HUES64 (cell line): Measurements from ENCODE around the gene OR2AT4.
"Not testable (repeated sequence)": the region's sequence is repeated elsewhere in the genome, so short reads cannot be mapped to it uniquely, and the experiment has no call there.

Experiments used
- H3K27ac ChIP-seq: 2 replicates; pipeline ENCODE4 v1.7.0; 2013; ENCODE audit warnings: low read depth, low read length, inconsistent platforms
- H3K27me3 ChIP-seq: 2 replicates; pipeline ENCODE4 v1.6.1; 2013; ENCODE audit warnings: mild to moderate bottlenecking, low read length; ENCODE audit not compliant: insufficient read depth
- H3K36me3 ChIP-seq: 2 replicates; pipeline ENCODE4 v1.6.1; 2013; ENCODE audit warnings: mild to moderate bottlenecking, low read length; ENCODE audit not compliant: insufficient read depth
- H3K4me1 ChIP-seq: 2 replicates; pipeline ENCODE4 v1.6.1; 2013; ENCODE audit warnings: mild to moderate bottlenecking, low read length, moderate library complexity; ENCODE audit not compliant: insufficient read depth
- H3K4me3 ChIP-seq: 2 replicates; pipeline ENCODE4 v1.5.1; 2013; ENCODE audit warnings: mild to moderate bottlenecking, low read length, moderate library complexity
- H3K9ac ChIP-seq: 2 replicates; pipeline ENCODE4 v1.6.1; 2013; ENCODE audit warnings: mild to moderate bottlenecking, low read depth, low read length
- H3K9me3 ChIP-seq: 2 replicates; pipeline ENCODE4 v1.6.1; 2013; ENCODE audit warnings: low read depth, low read length; ENCODE audit not compliant: insufficient read depth
- WGBS: fragments of 150-250, 120-280 bp; methylation state at CpG from one replicate; pipeline ENCODE4 v1.1.7; 2013; ENCODE audit warnings: missing lambda C conversion rate; 5-methylcytosine and 5-hydroxymethylcytosine counted together

The OR2AT4 gene

DNA sequence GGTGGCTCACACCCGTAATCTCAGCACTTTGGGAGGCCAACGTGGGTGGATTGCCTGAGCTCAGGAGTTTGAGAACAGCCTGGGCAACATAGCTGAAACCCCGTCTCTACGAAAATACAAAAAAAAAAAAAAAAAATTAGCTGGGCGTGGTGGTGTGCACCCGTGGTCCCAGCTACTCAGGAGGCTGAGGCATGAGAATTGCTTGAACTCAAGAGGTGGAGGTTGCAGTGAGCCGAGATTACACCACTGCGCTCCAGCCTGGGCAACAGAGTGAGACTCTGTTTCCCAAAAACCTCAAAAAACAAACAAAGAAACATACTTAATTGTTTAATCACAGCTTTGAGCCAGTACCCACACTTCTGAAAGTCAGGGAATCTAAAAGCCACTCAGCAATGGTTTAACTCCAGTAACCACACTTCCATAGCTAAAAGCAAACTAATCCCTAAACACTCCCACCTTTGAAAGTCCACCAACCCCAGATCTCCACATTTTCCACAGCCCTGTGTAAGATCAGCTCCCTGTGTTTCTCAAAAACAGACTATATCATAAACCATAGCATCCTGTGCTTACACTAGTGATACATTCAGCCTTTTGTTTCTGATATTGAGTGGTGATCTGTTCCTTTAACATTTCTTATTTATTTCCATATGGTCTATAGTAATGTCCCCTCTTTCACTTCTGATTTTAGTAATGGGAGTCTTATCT lies 4.9 kb upstream of the OR2AT4 start:
- H3K4me3 ChIP-seq = no peak overlapping the region
- H3K4me1 ChIP-seq = peaks cover 3% of the 10 kb centered on the region; the same call in 1 of the 2 replicates
- H3K27me3 ChIP-seq = no peaks in the 10 kb centered on the region
- H3K36me3 ChIP-seq = no peaks in the 10 kb centered on the region
- no peak overlapping the region for H3K27ac ChIP-seq
- WGBS = 94% methylated on average over 8 of the region's 8 CpGs
- no peak overlapping the region for H3K9ac ChIP-seq
- no peaks in the 10 kb centered on the region for H3K9me3 ChIP-seq

DNA sequence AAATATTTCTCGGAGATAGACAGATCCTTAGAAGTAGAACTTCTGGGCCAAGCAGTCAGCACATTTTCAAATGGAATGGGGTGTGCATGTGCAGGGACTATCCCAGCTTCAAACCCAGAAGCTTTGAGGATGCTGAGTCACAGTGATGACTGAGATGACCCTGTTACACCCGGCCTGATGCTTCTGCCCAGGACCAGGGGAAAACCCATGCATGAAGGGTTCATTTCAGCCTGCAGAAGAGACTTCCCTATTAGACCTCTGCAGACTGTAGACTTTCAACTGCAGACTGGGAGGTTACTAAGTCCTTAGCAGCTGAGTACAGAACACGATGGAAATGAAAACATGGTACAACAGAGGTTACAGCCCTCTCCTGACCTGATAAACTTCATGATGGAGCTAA lies 3.6 kb upstream of the OR2AT4 start:
- no peaks in the 10 kb centered on the region for H3K36me3 ChIP-seq
- H3K9me3 ChIP-seq = no peaks in the 10 kb centered on the region
- H3K4me3 ChIP-seq = no peak overlapping the region
- no peak overlapping the region for H3K9ac ChIP-seq
- H3K4me1 ChIP-seq = no peaks in the 10 kb centered on the region
- 79% methylated on average over 3 of the region's 3 CpGs for WGBS
- no peak overlapping the region for H3K27ac ChIP-seq
- H3K27me3 ChIP-seq = no peaks in the 10 kb centered on the region

GRCh38 chr11:75099635-75100034 lies 3.0 kb upstream of the OR2AT4 start:
- Histone ChIP-seq H3K4me3 (no peak overlapping the region), H3K9ac (no peak overlapping the region), H3K27me3 (no peaks in the 10 kb centered on the region), H3K36me3 (no peaks in the 10 kb centered on the region), H3K9me3 (no peaks in the 10 kb centered on the region), H3K4me1 (no peaks in the 10 kb centered on the region), H3K27ac (no peak overlapping the region)
- WGBS = no CpG with 5 or more reads among the region's 1 CpG

GRCh38 chr11:75098835-75099439 lies 2.3 kb upstream of the OR2AT4 start:
- H3K27me3 ChIP-seq, H3K4me3 ChIP-seq, H3K36me3 ChIP-seq, H3K27ac ChIP-seq, H3K4me1 ChIP-seq, H3K9ac ChIP-seq, H3K9me3 ChIP-seq: not testable (repeated sequence)
- 95% methylated on average over 22 of the region's 22 CpGs for WGBS

GRCh38 chr11:75098181-75098580 lies 1.5 kb upstream of the OR2AT4 start:
- not testable (repeated sequence) for H3K9ac ChIP-seq, H3K9me3 ChIP-seq, H3K4me3 ChIP-seq, H3K27ac ChIP-seq, H3K27me3 ChIP-seq, H3K4me1 ChIP-seq, H3K36me3 ChIP-seq
- WGBS = 93% methylated on average over 21 of the region's 21 CpGs

DNA sequence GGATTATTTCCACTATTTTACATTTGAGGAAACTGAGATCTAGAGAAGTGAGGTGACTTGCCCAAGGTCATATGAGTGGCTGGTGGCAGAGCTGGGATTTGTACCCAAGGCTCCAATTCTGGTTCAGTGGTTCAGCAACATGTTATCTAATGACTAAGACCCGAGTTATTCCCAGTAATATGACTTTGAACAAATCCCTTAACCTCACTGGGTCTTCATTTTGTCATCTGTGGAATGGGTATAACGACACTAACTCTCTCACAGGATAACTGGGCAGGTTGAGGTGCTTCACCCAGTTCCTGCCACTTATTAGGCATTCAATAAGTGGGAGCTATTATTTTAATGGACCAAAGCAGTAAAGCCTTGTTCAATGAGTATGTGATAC lies 489 bp upstream of the OR2AT4 start:
- Histone ChIP-seq H3K27me3 (no peaks in the 10 kb centered on the region), H3K4me1 (no peaks in the 10 kb centered on the region), H3K9ac (no peak overlapping the region), H3K9me3 (no peaks in the 10 kb centered on the region), H3K36me3 (no peaks in the 10 kb centered on the region), H3K27ac (no peak overlapping the region), H3K4me3 (no peak overlapping the region)
- WGBS = 83% methylated on average over 2 of the region's 2 CpGs

DNA sequence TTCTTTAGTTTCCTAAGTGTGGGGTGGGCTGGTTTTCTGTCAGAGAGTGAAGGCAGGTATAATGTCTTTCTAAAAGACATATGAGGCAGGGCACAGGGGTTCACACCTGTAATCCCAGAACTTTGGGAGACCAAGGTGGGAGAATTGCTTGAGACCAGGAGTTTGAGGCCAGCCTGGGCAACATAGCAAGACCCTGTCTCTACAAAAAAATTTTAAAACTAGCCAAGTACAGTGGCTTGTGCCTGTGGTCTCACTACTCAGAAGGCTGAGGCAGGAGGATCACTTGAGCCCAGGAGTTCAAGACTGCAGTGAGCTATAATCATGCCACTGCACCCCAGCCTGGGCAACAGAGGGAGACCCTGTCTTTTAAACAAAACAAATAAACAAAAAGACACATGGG lies 2.3 kb downstream of the OR2AT4 start:
- not testable (repeated sequence) for H3K27ac ChIP-seq, H3K4me3 ChIP-seq, H3K4me1 ChIP-seq, H3K9ac ChIP-seq, H3K27me3 ChIP-seq, H3K36me3 ChIP-seq
- H3K9me3 ChIP-seq = peaks cover 13% of the 10 kb centered on the region; the same call in 1 of the 2 replicates

- 92% methylated on average over 2 of the region's 4 CpGs for whole genome bisulfite sequencing
- no peak overlapping the region for H3K27ac ChIP-seq
- no peak overlapping the region for H3K4me3 ChIP-seq
- H3K4me1 ChIP-seq = no peaks in the 10 kb centered on the region
- no peaks in the 10 kb centered on the region for H3K27me3 ChIP-seq
- H3K9me3 ChIP-seq = peaks cover 13% of the 10 kb centered on the region; the same call in 1 of the 2 replicates
- no peaks in the 10 kb centered on the region for H3K36me3 ChIP-seq
- H3K9ac ChIP-seq = no peak overlapping the region
Observed at GRCh38 chr11:75090671-75091177, 6.0 kb downstream of the OR2AT4 start.

GRCh38 chr11:75087319-75088305 lies 9.1 kb downstream of the OR2AT4 start:
- Histone ChIP-seq H3K27ac (no peak overlapping the region), H3K27me3 (no peaks in the 10 kb centered on the region), H3K4me3 (no peak overlapping the region), H3K9me3 (peaks cover 13% of the 10 kb centered on the region; the same call in 1 of the 2 replicates), H3K4me1 (no peaks in the 10 kb centered on the region), H3K36me3 (no peaks in the 10 kb centered on the region), H3K9ac (no peak overlapping the region)
- WGBS = 84% methylated on average over 6 of the region's 7 CpGs

DNA sequence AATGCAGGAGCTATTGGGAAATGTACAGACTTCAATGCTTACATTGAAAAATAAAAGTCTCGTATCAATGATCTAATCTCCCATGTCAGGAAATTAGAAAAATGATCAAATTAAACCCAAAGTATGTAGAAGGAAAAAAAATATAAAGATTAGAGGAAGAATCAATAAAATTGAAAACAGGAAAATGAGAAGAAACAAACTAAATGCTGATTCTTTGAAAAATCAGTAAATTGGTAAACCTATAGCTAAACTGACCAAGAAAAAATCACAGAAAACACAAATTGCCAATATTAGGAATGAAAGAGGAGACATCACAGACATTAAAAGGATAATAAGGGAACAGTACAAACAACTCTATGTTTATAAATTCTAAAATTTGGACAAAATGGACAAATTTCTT lies 11.8 kb downstream of the OR2AT4 start:
- Histone ChIP-seq H3K9me3 (no peaks in the 10 kb centered on the region), H3K27me3 (no peaks in the 10 kb centered on the region), H3K36me3 (no peaks in the 10 kb centered on the region), H3K27ac (no peak overlapping the region), H3K4me3 (no peak overlapping the region), H3K4me1 (no peaks in the 10 kb centered on the region), H3K9ac (no peak overlapping the region)
- WGBS = no CpG with 5 or more reads among the region's 1 CpG

GRCh38 chr11:75083217-75083605 lies 13.5 kb downstream of the OR2AT4 start:
- H3K27ac ChIP-seq = no peak overlapping the region
- WGBS = 100% methylated on average over 1 of the region's 1 CpG
- no peaks in the 10 kb centered on the region for H3K4me1 ChIP-seq
- no peaks in the 10 kb centered on the region for H3K27me3 ChIP-seq
- no peak overlapping the region for H3K9ac ChIP-seq
- no peaks in the 10 kb centered on the region for H3K9me3 ChIP-seq
- no peak overlapping the region for H3K4me3 ChIP-seq
- no peaks in the 10 kb centered on the region for H3K36me3 ChIP-seq
